ENCODE results near the gene ZPBP2. TPM values are rescaled to one million over a fixed set of nuclear protein-coding genes. Genes with fewer than 3 reads are reported as not detected.
"Not testable (repeated sequence)": the region's sequence is repeated elsewhere in the genome, so short reads cannot be mapped to it uniquely, and the experiment has no call there.

The ZPBP2 gene
- total RNA-seq, 2 donors from 2014 or later: not detected

GRCh38 chr17:39841134-39841683 is 26.8 kb upstream of the ZPBP2 start:
- intact Hi-C loops (cut with DNase I): no loop called here
- no peaks in the 10 kb centered on the region for H3K27me3 ChIP-seq
- no peaks in the 10 kb centered on the region for H3K9me3 ChIP-seq
- no peaks in the 10 kb centered on the region for H3K36me3 ChIP-seq (replicated peaks in 1 of 2; ENCODE audit: insufficient read depth in 1 of 2, low read depth in 2 of 2)
- no peak overlapping the region for H3K4me3 ChIP-seq
- no peak for TF ChIP-seq POLR2A (IDR thresholded peaks at IDR 0.05)
- TF ChIP-seq CTCF (IDR thresholded peaks at IDR 0.05): no peak
- 49 to 79% methylated on average over 2 of the region's 2 CpGs for WGBS, 2 donors
- H3K27ac ChIP-seq: no peak overlapping the region
- ATAC-seq (no peak), DNase-seq (no peak)
- no peaks in the 10 kb centered on the region for H3K4me1 ChIP-seq

GRCh38 chr17:39845052-39845846 is 22.8 kb upstream of the ZPBP2 start:
- H3K27ac ChIP-seq: no peak overlapping the region
- WGBS, 2 donors: 59 to 65% methylated on average over 8 of the region's 8 CpGs
- no peak overlapping the region for H3K4me3 ChIP-seq
- DNase-seq (no peak), ATAC-seq (no peak)
- H3K4me1 ChIP-seq: no peaks in the 10 kb centered on the region
- H3K36me3 ChIP-seq (replicated peaks in 1 of 2; ENCODE audit: insufficient read depth in 1 of 2, low read depth in 2 of 2): no peaks in the 10 kb centered on the region
- TF ChIP-seq POLR2A (IDR thresholded peaks at IDR 0.05) (no peak), CTCF (IDR thresholded peaks at IDR 0.05) (no peak)
- no peaks in the 10 kb centered on the region for H3K27me3 ChIP-seq
- intact Hi-C loops (cut with DNase I): no loop called here
- H3K9me3 ChIP-seq: no peaks in the 10 kb centered on the region

- Histone ChIP-seq H3K4me3 (no peak overlapping the region), H3K9me3 (no peaks in the 10 kb centered on the region), H3K4me1 (no peaks in the 10 kb centered on the region), H3K36me3 (replicated peaks in 1 of 2; ENCODE audit: insufficient read depth in 1 of 2, low read depth in 2 of 2) (no peaks in the 10 kb centered on the region), H3K27ac (no peak overlapping the region), H3K27me3 (no peaks in the 10 kb centered on the region)
- no peak for DNase-seq
- ATAC-seq: no peak
- WGBS, 2 donors: 59 to 66% methylated on average over 4 of the region's 4 CpGs
- intact Hi-C loops (cut with DNase I): no loop called here
- TF ChIP-seq CTCF (IDR thresholded peaks at IDR 0.05) (no peak), POLR2A (IDR thresholded peaks at IDR 0.05) (no peak)
Observed at GRCh38 chr17:39846205-39846604, 21.8 kb upstream of the ZPBP2 start.

DNA sequence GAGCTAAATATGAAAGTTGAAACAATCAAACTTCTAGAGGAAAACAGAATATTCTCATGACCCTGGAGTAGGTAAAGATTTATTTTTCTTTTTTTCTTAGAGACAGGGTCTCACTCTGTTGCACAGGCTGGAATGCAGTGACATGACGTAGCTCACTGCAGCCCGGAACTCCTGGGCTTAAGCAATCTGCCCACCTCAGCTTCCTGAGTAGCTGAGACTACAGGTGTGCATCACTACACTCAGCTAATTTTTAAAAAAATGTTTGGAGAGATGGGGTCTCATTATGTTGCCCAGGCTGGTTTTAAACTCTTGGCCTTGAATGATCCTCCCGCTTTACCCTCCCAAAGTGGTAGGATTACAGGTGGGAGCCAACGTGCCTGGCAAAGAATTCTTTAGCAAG is 19.4 kb upstream of the ZPBP2 start:
- Histone ChIP-seq H3K27ac (no peak overlapping the region), H3K36me3 (replicated peaks in 1 of 2; ENCODE audit: insufficient read depth in 1 of 2, low read depth in 2 of 2) (no peaks in the 10 kb centered on the region), H3K27me3 (no peaks in the 10 kb centered on the region), H3K4me1 (no peaks in the 10 kb centered on the region), H3K9me3 (no peaks in the 10 kb centered on the region), H3K4me3 (no peak overlapping the region)
- WGBS, 2 donors: 69 to 80% methylated on average over 4 of the region's 4 CpGs
- intact Hi-C loops (cut with DNase I): no loop called here
- ATAC-seq: no peak
- no peak for TF ChIP-seq CTCF (IDR thresholded peaks at IDR 0.05)
- DNase-seq: no peak

- H3K4me3 ChIP-seq; H3K4me1 ChIP-seq; H3K27ac ChIP-seq; ATAC-seq; H3K36me3 ChIP-seq (replicated peaks in 1 of 2; ENCODE audit: insufficient read depth in 1 of 2, low read depth in 2 of 2); DNase-seq; H3K9me3 ChIP-seq; H3K27me3 ChIP-seq; intact Hi-C loops (cut with DNase I): not testable (repeated sequence)
Observed at GRCh38 chr17:39850186-39850585, 17.8 kb upstream of the ZPBP2 start.
